Neuronal stem cell (in vitro differentiated cells): Measurements from ENCODE around the gene SERGEF.
A peak's percentile ranks its signal among the peaks of the same experiment; 100 is the strongest.

Experiments used
- DNase-seq: peaks from one replicate; pipeline ENCODE4 v3.0.0-alpha.2; 2013; ENCODE audit warnings: low spot score
- H2AFZ ChIP-seq: one replicate; pipeline ENCODE4 v1.6.1; 2013; ENCODE audit warnings: mild to moderate bottlenecking, low read length, inconsistent platforms
- H2AK5ac ChIP-seq: 2 replicates; pipeline ENCODE4 v1.6.1; 2013; ENCODE audit warnings: low read depth, mild to moderate bottlenecking, inconsistent platforms, low read length, moderate library complexity, mixed read lengths
- H2BK120ac ChIP-seq: 2 replicates; pipeline ENCODE4 v1.6.1; 2013; ENCODE audit warnings: low read depth, mild to moderate bottlenecking, inconsistent platforms, low read length, moderate library complexity, mixed read lengths
- H2BK12ac ChIP-seq: one replicate; pipeline ENCODE4 v1.6.1; 2013; ENCODE audit warnings: low read length, inconsistent platforms
- H2BK15ac ChIP-seq: 2 replicates; pipeline ENCODE4 v1.6.1; 2013; ENCODE audit warnings: mild to moderate bottlenecking, low read length, inconsistent platforms, mixed read lengths
- H2BK5ac ChIP-seq: one replicate; pipeline ENCODE4 v1.6.1; 2013; ENCODE audit warnings: inconsistent platforms, mild to moderate bottlenecking, low read length, moderate library complexity
- H3K14ac ChIP-seq: one replicate; pipeline ENCODE4 v1.6.1; 2013; ENCODE audit warnings: low read length, inconsistent platforms
- H3K18ac ChIP-seq: 2 replicates; pipeline ENCODE4 v1.6.1; 2013; ENCODE audit warnings: low read length, inconsistent platforms
- H3K23ac ChIP-seq: 2 replicates; pipeline ENCODE4 v1.6.1; 2013; ENCODE audit warnings: low read depth, mild to moderate bottlenecking, mixed read lengths, low read length, inconsistent platforms; ENCODE audit not compliant: poor library complexity
- H3K27ac ChIP-seq: replicated peaks from 3 replicates; pipeline ENCODE4 v1.5.1; 2013; ENCODE audit warnings: low read length, inconsistent platforms
- H3K27me3 ChIP-seq, 3 experiments: 2 replicates each; pipeline ENCODE4 v1.6.1; 2013; ENCODE audit warnings: low read length in 3 of 3, mild to moderate bottlenecking in 2 of 3, inconsistent platforms in 1 of 3, low read depth in 1 of 3, mixed read lengths in 1 of 3, moderate library complexity in 1 of 3; ENCODE audit not compliant: control insufficient read depth in 3 of 3, insufficient read depth in 3 of 3
- H3K36me3 ChIP-seq, 2 donors: replicated peaks in 1 of 2; 2 replicates each; pipeline ENCODE4 v1.6.1; 2013; ENCODE audit warnings: low read length in 2 of 2; ENCODE audit not compliant: control insufficient read depth in 2 of 2, insufficient read depth in 2 of 2
- H3K4ac ChIP-seq: 2 replicates; pipeline ENCODE4 v1.6.1; 2013; ENCODE audit warnings: inconsistent platforms, mild to moderate bottlenecking, low read length, moderate library complexity
- H3K4me1 ChIP-seq, 2 donors: 1 replicate in 1 of 2; 2 replicates in 1 of 2; pipeline ENCODE4 v1.6.1; 2013; ENCODE audit warnings: low read length in 2 of 2, low read depth in 1 of 2; ENCODE audit not compliant: control insufficient read depth in 2 of 2, insufficient read depth in 1 of 2
- H3K4me2 ChIP-seq: one replicate; pipeline ENCODE4 v1.6.1; 2013; ENCODE audit warnings: mild to moderate bottlenecking, low read length, inconsistent platforms; ENCODE audit not compliant: insufficient read depth, poor library complexity, severe bottlenecking
- H3K4me3 ChIP-seq, 2 donors: 2 replicates each; pipeline ENCODE4 v1.5.1; 2013; ENCODE audit warnings: low read length in 2 of 2, mild to moderate bottlenecking in 2 of 2, inconsistent platforms in 1 of 2, moderate library complexity in 1 of 2
- H3K79me1 ChIP-seq: one replicate; pipeline ENCODE4 v1.6.1; 2013; ENCODE audit warnings: low read depth, mild to moderate bottlenecking, inconsistent platforms, low read length, moderate library complexity
- H3K9ac ChIP-seq: one replicate; pipeline ENCODE4 v1.6.1; 2013; ENCODE audit warnings: mild to moderate bottlenecking, low read depth, low read length, inconsistent platforms; ENCODE audit not compliant: poor library complexity
- H3K9me3 ChIP-seq, 2 donors: replicated peaks in 1 of 2; 2 replicates each; pipeline versions ENCODE3 to v1.6.1; 2013; ENCODE audit warnings: low read length in 2 of 2, mild to moderate bottlenecking in 2 of 2, inconsistent platforms in 1 of 2, low read depth in 1 of 2, mixed read lengths in 1 of 2, moderate library complexity in 1 of 2; ENCODE audit not compliant: control insufficient read depth in 2 of 2, insufficient read depth in 1 of 2
- H4K8ac ChIP-seq: one replicate; pipeline ENCODE4 v1.6.1; 2013; ENCODE audit warnings: low read depth, mild to moderate bottlenecking, inconsistent platforms, low read length, moderate library complexity
- H4K91ac ChIP-seq: one replicate; pipeline ENCODE4 v1.6.1; 2013; ENCODE audit warnings: low read length, low read depth, mild to moderate bottlenecking, inconsistent platforms; ENCODE audit not compliant: poor library complexity
- WGBS, 2 donors: extraction: QIAGEN DNeasy Blood & Tissue Kit; methylation state at CpG; one replicate each; pipeline ENCODE4 v1.1.7; 2013; ENCODE audit warnings: missing lambda C conversion rate in 2 of 2, mixed read lengths in 1 of 2; ENCODE audit not compliant: insufficient read length in 2 of 2, insufficient replicate concordance in 1 of 2; ENCODE audit errors: extremely low coverage in 2 of 2; 5-methylcytosine and 5-hydroxymethylcytosine counted together

SERGEF gene

GRCh38 chr11:17821648-17822400, 191.0 kb downstream of the SERGEF start:
- Histone ChIP-seq H4K8ac (no peak overlapping the region), H3K18ac (no peak overlapping the region), H2BK15ac (no peak overlapping the region), H2BK5ac (no peak overlapping the region), H2AFZ (no peak overlapping the region), H3K9me3 (no peaks in the 10 kb centered on the region), H3K9ac (no peak overlapping the region), H4K91ac (no peak overlapping the region), H2BK120ac (no peak overlapping the region), H3K14ac (no peak overlapping the region), H3K36me3 (no peaks in the 10 kb centered on the region), H3K4me2 (no peak overlapping the region), H3K27ac (no peak overlapping the region), H3K4me1 (peaks cover 0 to 3% of the 10 kb centered on the region in 2 donors), H3K79me1 (no peaks in the 10 kb centered on the region), H3K4ac (no peak overlapping the region), H2AK5ac (no peak overlapping the region), H2BK12ac (no peak overlapping the region), H3K23ac (no peak overlapping the region), H3K4me3 (no peak overlapping the region), H3K27me3 (no peaks in the 10 kb centered on the region)
- no CpG with 5 or more reads among the region's 4 CpGs for WGBS, 2 donors
- DNase-seq = no peak

- H3K79me1 ChIP-seq = no peaks in the 10 kb centered on the region
- H2AFZ ChIP-seq = no peak overlapping the region
- no peak overlapping the region for H3K4ac ChIP-seq
- H2BK5ac ChIP-seq = peak overlapping the region; percentile 27
- peaks cover 3 to 8% of the 10 kb centered on the region in 2 donors for H3K4me1 ChIP-seq
- no peak overlapping the region for H2BK120ac ChIP-seq
- no peak overlapping the region for H3K4me3 ChIP-seq
- H4K8ac ChIP-seq = no peak overlapping the region
- H4K91ac ChIP-seq = no peak overlapping the region
- no peaks in the 10 kb centered on the region for H3K9me3 ChIP-seq
- WGBS, 2 donors = no CpG with 5 or more reads among the region's 4 CpGs
- no peak overlapping the region for H2BK12ac ChIP-seq
- H3K23ac ChIP-seq = no peak overlapping the region
- no peak overlapping the region for H3K27ac ChIP-seq
- H3K9ac ChIP-seq = no peak overlapping the region
- DNase-seq = no peak
- H3K36me3 ChIP-seq = no peaks in the 10 kb centered on the region
- no peak overlapping the region for H3K4me2 ChIP-seq
- H3K27me3 ChIP-seq = no peaks in the 10 kb centered on the region
- H2AK5ac ChIP-seq = no peak overlapping the region
- no peak overlapping the region for H3K14ac ChIP-seq
- H2BK15ac ChIP-seq = no peak overlapping the region
- no peak overlapping the region for H3K18ac ChIP-seq
Measured at GRCh38 chr11:17816232-17816931, 196.5 kb downstream of the SERGEF start.

- Histone ChIP-seq H3K4me3 (no peak overlapping the region), H2BK15ac (no peak overlapping the region), H3K27ac (no peak overlapping the region), H4K8ac (no peak overlapping the region), H3K27me3 (no peaks in the 10 kb centered on the region), H2BK12ac (no peak overlapping the region), H2AK5ac (no peak overlapping the region), H3K36me3 (no peaks in the 10 kb centered on the region), H4K91ac (no peak overlapping the region), H2BK5ac (no peak overlapping the region), H3K4ac (no peak overlapping the region), H3K14ac (no peak overlapping the region), H3K9me3 (no peaks in the 10 kb centered on the region), H2AFZ (no peak overlapping the region), H3K18ac (no peak overlapping the region), H3K9ac (no peak overlapping the region), H3K4me2 (no peak overlapping the region), H3K23ac (no peak overlapping the region), H3K79me1 (no peaks in the 10 kb centered on the region), H2BK120ac (no peak overlapping the region), H3K4me1 (peaks cover 3 to 14% of the 10 kb centered on the region in 2 donors)
- no peak for DNase-seq
- WGBS, 2 donors = no CpG with 5 or more reads among the region's 1 CpG
Measured at GRCh38 chr11:17814546-17814945, 198.3 kb downstream of the SERGEF start.

GRCh38 chr11:17813391-17814059, 199.3 kb downstream of the SERGEF start:
- Histone ChIP-seq H2AK5ac (no peak overlapping the region), H2BK15ac (no peak overlapping the region), H3K4ac (no peak overlapping the region), H4K91ac (no peak overlapping the region), H3K18ac (no peak overlapping the region), H3K27me3 (no peaks in the 10 kb centered on the region), H2BK12ac (no peak overlapping the region), H3K27ac (no peak overlapping the region), H3K9me3 (peaks cover 0 to 1% of the 10 kb centered on the region in 2 donors), H3K4me3 (no peak overlapping the region), H3K36me3 (no peaks in the 10 kb centered on the region), H2BK5ac (no peak overlapping the region), H3K4me1 (peaks cover 3 to 14% of the 10 kb centered on the region in 2 donors), H3K9ac (no peak overlapping the region), H4K8ac (no peak overlapping the region), H3K79me1 (no peaks in the 10 kb centered on the region), H2BK120ac (no peak overlapping the region), H3K4me2 (no peak overlapping the region), H2AFZ (no peak overlapping the region), H3K14ac (no peak overlapping the region), H3K23ac (no peak overlapping the region)
- whole genome bisulfite sequencing, 2 donors = no CpG with 5 or more reads among the region's 2 CpGs
- no peak for DNase-seq
